Measurements from ENCODE around the gene VTN.

- TF ChIP-seq, protein P1, sequence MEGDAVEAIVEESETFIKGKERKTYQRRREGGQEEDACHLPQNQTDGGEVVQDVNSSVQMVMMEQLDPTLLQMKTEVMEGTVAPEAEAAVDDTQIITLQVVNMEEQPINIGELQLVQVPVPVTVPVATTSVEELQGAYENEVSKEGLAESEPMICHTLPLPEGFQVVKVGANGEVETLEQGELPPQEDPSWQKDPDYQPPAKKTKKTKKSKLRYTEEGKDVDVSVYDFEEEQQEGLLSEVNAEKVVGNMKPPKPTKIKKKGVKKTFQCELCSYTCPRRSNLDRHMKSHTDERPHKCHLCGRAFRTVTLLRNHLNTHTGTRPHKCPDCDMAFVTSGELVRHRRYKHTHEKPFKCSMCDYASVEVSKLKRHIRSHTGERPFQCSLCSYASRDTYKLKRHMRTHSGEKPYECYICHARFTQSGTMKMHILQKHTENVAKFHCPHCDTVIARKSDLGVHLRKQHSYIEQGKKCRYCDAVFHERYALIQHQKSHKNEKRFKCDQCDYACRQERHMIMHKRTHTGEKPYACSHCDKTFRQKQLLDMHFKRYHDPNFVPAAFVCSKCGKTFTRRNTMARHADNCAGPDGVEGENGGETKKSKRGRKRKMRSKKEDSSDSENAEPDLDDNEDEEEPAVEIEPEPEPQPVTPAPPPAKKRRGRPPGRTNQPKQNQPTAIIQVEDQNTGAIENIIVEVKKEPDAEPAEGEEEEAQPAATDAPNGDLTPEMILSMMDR (conservative IDR thresholded peaks at IDR 0.05; ENCODE audit: low read depth in 2 of 2), result no peak
- no peak for TF ChIP-seq EZH2phosphoT487 (IDR thresholded peaks at IDR 0.05; ENCODE audit: unreplicated experiment)
- TF ChIP-seq CREB1 (CRISPR knock-in tag; IDR thresholded peaks at IDR 0.05; ENCODE audit: low read depth), result no peak
- TF ChIP-seq POLR2AphosphoS5 (IDR thresholded peaks at IDR 0.05; ENCODE audit: low read depth), result no peak
- no peak for TF ChIP-seq ETS1 (IDR thresholded peaks at IDR 0.05)
Observed at GRCh38 chr17:28344435-28344901, 25.6 kb downstream of the VTN start.

All from GM23338 (cell line).